GM23338 (cell line): ENCODE measurements around the gene TPK1. TPM values are rescaled to one million over a fixed set of nuclear protein-coding genes. Genes with fewer than 3 reads are reported as not detected.
A peak's percentile ranks its signal among the peaks of the same experiment; 100 is the strongest.

Source experiments
- ATAC-seq: fragments of 200-7000 bp; cut with Tn5 transposase; 3 replicates; pipeline ENCODE4 v1.9.1; 2020
- DNase-seq: peaks from one replicate; pipeline ENCODE4 v3.0.0-alpha.2; 2015; ENCODE audit warnings: low spot score
- H2AFZ ChIP-seq: fragments of 200-600 bp; sonication (generic); 2 replicates; pipeline ENCODE4 v1.8.0; 2016; ENCODE audit warnings: antibody characterized with exemption, mild to moderate bottlenecking, moderate library complexity
- H3F3A ChIP-seq: fragments of 200-600 bp; sonication (generic); replicated peaks from 2 replicates; pipeline ENCODE4 v1.8.0; 2017; ENCODE audit warnings: antibody characterized with exemption, mixed run types, low read depth
- H3K27ac ChIP-seq: fragments of 200-600 bp; sonication (generic); 2 replicates; pipeline ENCODE4 v1.6.1; 2016; ENCODE audit warnings: low read depth
- H3K27me3 ChIP-seq: fragments of 200-600 bp; sonication (generic); 2 replicates; pipeline ENCODE4 v1.8.0; 2016; ENCODE audit warnings: mild to moderate bottlenecking, mixed run types, moderate library complexity; ENCODE audit not compliant: insufficient read depth
- H3K36me3 ChIP-seq: fragments of 200-600 bp; sonication (generic); 2 replicates; pipeline ENCODE4 v1.8.0; 2016; ENCODE audit warnings: mild to moderate bottlenecking; ENCODE audit not compliant: insufficient read depth
- H3K4me1 ChIP-seq: fragments of 200-600 bp; sonication (generic); 2 replicates; pipeline ENCODE4 v1.8.0; 2016; ENCODE audit warnings: mild to moderate bottlenecking, moderate library complexity; ENCODE audit not compliant: insufficient read depth
- H3K4me2 ChIP-seq: fragments of 200-600 bp; sonication (generic); 2 replicates; pipeline ENCODE4 v1.7.1; 2017; ENCODE audit warnings: mixed run types
- H3K4me3 ChIP-seq: fragments of 200-600 bp; sonication (generic); 2 replicates; pipeline ENCODE4 v1.6.1; 2016; ENCODE audit warnings: mixed run types
- H3K79me2 ChIP-seq: fragments of 200-600 bp; sonication (generic); replicated peaks from 2 replicates; pipeline ENCODE4 v1.8.0; 2017; ENCODE audit warnings: mild to moderate bottlenecking; ENCODE audit not compliant: insufficient read depth
- H3K9me2 ChIP-seq: fragments of 200-600 bp; sonication (generic); 2 replicates; pipeline ENCODE4 v1.8.0; 2017; ENCODE audit not compliant: insufficient read depth
- H4K20me1 ChIP-seq: fragments of 200-600 bp; sonication (generic); replicated peaks from 2 replicates; pipeline ENCODE4 v1.8.0; 2017; ENCODE audit warnings: mild to moderate bottlenecking; ENCODE audit not compliant: insufficient read depth
- H3K27ac Mint-ChIP-seq: 2 replicates; pipeline ENCODE4 v1.8.0; 2020; ENCODE audit warnings: inconsistent platforms, mild to moderate bottlenecking, moderate library complexity, mixed read lengths
- H3K27me3 Mint-ChIP-seq: 3 replicates; pipeline ENCODE4 v1.8.0; 2022; ENCODE audit warnings: low read depth, mild to moderate bottlenecking, moderate library complexity, mixed read lengths, inconsistent platforms; ENCODE audit not compliant: insufficient read depth, poor library complexity
- H3K36me3 Mint-ChIP-seq: 3 replicates; pipeline ENCODE4 v1.8.0; 2021; ENCODE audit warnings: low read depth, mild to moderate bottlenecking, inconsistent platforms, moderate library complexity, mixed read lengths
- H3K4me1 Mint-ChIP-seq: 3 replicates; pipeline ENCODE4 v1.8.0; 2020; ENCODE audit warnings: mild to moderate bottlenecking, inconsistent platforms, mixed read lengths
- H3K4me3 Mint-ChIP-seq: 3 replicates; pipeline ENCODE4 v1.8.0; 2021; ENCODE audit warnings: moderate library complexity, mild to moderate bottlenecking, inconsistent platforms, mixed read lengths
- H3K9me3 Mint-ChIP-seq: 3 replicates; pipeline ENCODE4 v1.8.0; 2020; ENCODE audit warnings: moderate library complexity, mild to moderate bottlenecking, inconsistent platforms, mixed read lengths
- CREB1 ChIP-seq: fragments of 250-450 bp; sonication (Bioruptor Pico); IDR thresholded peaks from 2 replicates; pipeline ENCODE4 v1.5.0; 2020; ENCODE audit warnings: low read depth, mild to moderate bottlenecking, moderate library complexity
- ETS1 ChIP-seq: IDR thresholded peaks from 2 replicates; pipeline ENCODE4 v1.6.1; 2016; ENCODE audit warnings: antibody characterized with exemption
- EZH2phosphoT487 ChIP-seq: fragments of 200-600 bp; sonication (generic); IDR thresholded peaks from one replicate; pipeline ENCODE4 v1.8.1; 2018; ENCODE audit warnings: antibody characterized with exemption; ENCODE audit not compliant: unreplicated experiment
- REST ChIP-seq: IDR thresholded peaks from one replicate; pipeline ENCODE4 v1.6.1; 2018; ENCODE audit warnings: antibody characterized with exemption; ENCODE audit not compliant: unreplicated experiment
- STAT1 ChIP-seq: IDR thresholded peaks from one replicate; pipeline ENCODE4 v1.6.1; 2016; ENCODE audit warnings: antibody characterized with exemption; ENCODE audit not compliant: unreplicated experiment
- ZNF114 ChIP-seq: fragments of 250-450 bp; sonication (Bioruptor Pico); IDR thresholded peaks from 2 replicates; pipeline ENCODE4 v1.5.0; 2020; ENCODE audit warnings: mild to moderate bottlenecking, moderate library complexity
- ZNF331 ChIP-seq: fragments of 250-450 bp; sonication (Bioruptor Pico); IDR thresholded peaks from 2 replicates; pipeline ENCODE4 v1.5.0; 2020; ENCODE audit warnings: low read depth, mild to moderate bottlenecking, moderate library complexity
- polyA plus RNA-seq: library from polyadenylated mRNA; unstranded; fragments of >200 nt; fragmentation: Nextera tagmentation; extraction: Ambion mirVana; gene quantifications from 2 replicates; pipeline ENCODE4 v1.2.1, GENCODE V29; 2016
- total RNA-seq: library from RNA; depleted of rRNA; stranded (reverse); fragments of >200 nt; shearing (Covaris generic); gene quantifications from 2 replicates; pipeline ENCODE4 v1.2.3, GENCODE V29; 2014
- TF ChIP-seq, protein P1 (sequence below), 2 experiments: fragments of 200-600 bp in 1 of 2; sonication (generic) in 1 of 2; conservative IDR thresholded peaks; 2 replicates each; pipeline versions ENCODE4 v1.5.1 to v1.6.1; 2016 to 2017; ENCODE audit warnings: antibody characterized with exemption in 2 of 2, low read depth in 2 of 2, mild to moderate bottlenecking in 2 of 2, moderate library complexity in 1 of 2

The TPK1 gene
- total and polyA plus RNA-seq, 2 experiments from 2014 or later = 2.6 to 2.9 TPM

GRCh38 chr7:144854839-144855424 lies 19.1 kb upstream of the TPK1 start:
- Mint-ChIP-seq H3K4me1 (peaks cover 14% of the 10 kb centered on the region; the same call in 2 of the 3 replicates), H3K27ac (no peak overlapping the region), H3K4me3 (no peak overlapping the region), H3K36me3 (no peaks in the 10 kb centered on the region), H3K9me3 (no peaks in the 10 kb centered on the region), H3K27me3 (peaks cover 2% of the 10 kb centered on the region)
- Histone ChIP-seq H3K4me2 (no peak overlapping the region), H3K4me3 (no peak overlapping the region), H3K27me3 (no peaks in the 10 kb centered on the region), H3K4me1 (peaks cover 8% of the 10 kb centered on the region), H2AFZ (no peak overlapping the region), H4K20me1 (no peaks in the 10 kb centered on the region), H3K79me2 (no peaks in the 10 kb centered on the region), H3K36me3 (no peaks in the 10 kb centered on the region), H3K27ac (no peak overlapping the region), H3F3A (no peaks in the 10 kb centered on the region), H3K9me2 (no peaks in the 10 kb centered on the region)
- ATAC-seq (peak; percentile 74), DNase-seq (peak; percentile 78)
- TF ChIP-seq, protein P1, sequence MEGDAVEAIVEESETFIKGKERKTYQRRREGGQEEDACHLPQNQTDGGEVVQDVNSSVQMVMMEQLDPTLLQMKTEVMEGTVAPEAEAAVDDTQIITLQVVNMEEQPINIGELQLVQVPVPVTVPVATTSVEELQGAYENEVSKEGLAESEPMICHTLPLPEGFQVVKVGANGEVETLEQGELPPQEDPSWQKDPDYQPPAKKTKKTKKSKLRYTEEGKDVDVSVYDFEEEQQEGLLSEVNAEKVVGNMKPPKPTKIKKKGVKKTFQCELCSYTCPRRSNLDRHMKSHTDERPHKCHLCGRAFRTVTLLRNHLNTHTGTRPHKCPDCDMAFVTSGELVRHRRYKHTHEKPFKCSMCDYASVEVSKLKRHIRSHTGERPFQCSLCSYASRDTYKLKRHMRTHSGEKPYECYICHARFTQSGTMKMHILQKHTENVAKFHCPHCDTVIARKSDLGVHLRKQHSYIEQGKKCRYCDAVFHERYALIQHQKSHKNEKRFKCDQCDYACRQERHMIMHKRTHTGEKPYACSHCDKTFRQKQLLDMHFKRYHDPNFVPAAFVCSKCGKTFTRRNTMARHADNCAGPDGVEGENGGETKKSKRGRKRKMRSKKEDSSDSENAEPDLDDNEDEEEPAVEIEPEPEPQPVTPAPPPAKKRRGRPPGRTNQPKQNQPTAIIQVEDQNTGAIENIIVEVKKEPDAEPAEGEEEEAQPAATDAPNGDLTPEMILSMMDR (conservative IDR thresholded peaks at IDR 0.05; ENCODE audit: low read depth in 2 of 2) = peak; percentile 75 to 83
- TF ChIP-seq ZNF114 (CRISPR knock-in tag) = no peak

GRCh38 chr7:144853542-144853941 lies 17.7 kb upstream of the TPK1 start:
- Histone ChIP-seq H3K9me2 (no peaks in the 10 kb centered on the region), H3K79me2 (no peaks in the 10 kb centered on the region), H3K36me3 (no peaks in the 10 kb centered on the region), H3F3A (no peaks in the 10 kb centered on the region), H2AFZ (no peak overlapping the region), H4K20me1 (no peaks in the 10 kb centered on the region), H3K4me2 (no peak overlapping the region), H3K4me3 (no peak overlapping the region), H3K4me1 (peaks cover 8% of the 10 kb centered on the region), H3K27me3 (no peaks in the 10 kb centered on the region), H3K27ac (no peak overlapping the region)
- DNase-seq (no peak), ATAC-seq (no peak)
- H3K27ac Mint-ChIP-seq = no peak overlapping the region
- no peak for TF ChIP-seq ETS1
- TF ChIP-seq EZH2phosphoT487 = no peak
- TF ChIP-seq STAT1 = no peak
- TF ChIP-seq, protein P1 (conservative IDR thresholded peaks at IDR 0.05; ENCODE audit: low read depth in 2 of 2) = no peak
- no peak for TF ChIP-seq REST
- TF ChIP-seq CREB1 (CRISPR knock-in tag) = no peak
- no peak for TF ChIP-seq ZNF331 (CRISPR knock-in tag)
- peaks cover 3% of the 10 kb centered on the region; the same call in 1 of the 3 replicates for H3K9me3 Mint-ChIP-seq
- peaks cover 11% of the 10 kb centered on the region; the same call in 2 of the 3 replicates for H3K4me1 Mint-ChIP-seq
- peaks cover 2% of the 10 kb centered on the region for H3K27me3 Mint-ChIP-seq
- H3K4me3 Mint-ChIP-seq = no peak overlapping the region
- H3K36me3 Mint-ChIP-seq = no peaks in the 10 kb centered on the region; the same call in 2 of the 3 replicates
